Bronchial epithelial cell (primary cell): Measurements from ENCODE around the gene LIX1. TPM values are rescaled to one million over a fixed set of nuclear protein-coding genes. Genes with fewer than 3 reads are reported as not detected.

ENCODE experiments used
- DNase-seq: peaks from one replicate; pipeline ENCODE4 v3.0.0-alpha.2; 2010; ENCODE audit warnings: low read depth
- FAIRE-seq: peaks from 2 replicates; lab custom pipeline; 2011; peaks lifted over from hg19 to GRCh38; lab: Jason Lieb, UNC
- H3K27me3 ChIP-seq: 2 replicates; pipeline ENCODE4 v1.5.1; 2011; ENCODE audit warnings: low read length; ENCODE audit not compliant: control insufficient read depth, insufficient read depth
- H3K36me3 ChIP-seq: 2 replicates; pipeline ENCODE4 v1.5.1; 2011; ENCODE audit warnings: low read length; ENCODE audit not compliant: control insufficient read depth, insufficient read depth
- H3K4me3 ChIP-seq: 2 replicates; pipeline ENCODE4 v1.5.1; 2011; ENCODE audit warnings: mild to moderate bottlenecking, low read depth, low read length, control low read depth
- total RNA-seq: library from RNA; depleted of rRNA; stranded (reverse); fragments of >200 nt; gene quantifications from 2 replicates; pipeline ENCODE4 v1.2.1, GENCODE V29; 2014
- TF ChIP-seq, protein P1 (sequence below): IDR thresholded peaks from 2 replicates; pipeline ENCODE4 v1.5.1; 2011; ENCODE audit warnings: mild to moderate bottlenecking, moderate library complexity, low read length, control low read depth, inconsistent platforms; ENCODE audit not compliant: insufficient read depth, severe bottlenecking

The LIX1 gene
- total RNA-seq, 1 donor from 2014 or later: not detected

DNA sequence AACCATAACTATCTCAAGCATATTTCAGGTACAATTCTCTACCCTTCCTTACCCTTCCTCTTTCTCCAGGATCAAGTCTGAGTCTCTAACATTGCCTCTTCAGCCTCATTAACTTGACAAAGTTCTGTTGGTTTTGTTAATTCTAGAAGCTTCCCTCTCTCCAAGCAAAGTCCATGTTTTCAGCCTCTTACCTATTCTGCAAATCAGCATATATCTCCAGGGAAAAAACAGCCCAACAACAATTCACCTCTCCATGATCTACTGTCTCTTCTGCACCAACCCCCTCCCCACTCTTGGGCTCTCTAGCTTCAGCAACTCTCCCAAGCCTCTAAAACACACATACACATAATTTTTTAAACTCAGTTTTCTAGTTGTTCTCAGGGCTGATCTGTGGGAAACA, 72.2 kb downstream of the LIX1 start:
- FAIRE-seq (no peak), DNase-seq (no peak)
- TF ChIP-seq, protein P1, sequence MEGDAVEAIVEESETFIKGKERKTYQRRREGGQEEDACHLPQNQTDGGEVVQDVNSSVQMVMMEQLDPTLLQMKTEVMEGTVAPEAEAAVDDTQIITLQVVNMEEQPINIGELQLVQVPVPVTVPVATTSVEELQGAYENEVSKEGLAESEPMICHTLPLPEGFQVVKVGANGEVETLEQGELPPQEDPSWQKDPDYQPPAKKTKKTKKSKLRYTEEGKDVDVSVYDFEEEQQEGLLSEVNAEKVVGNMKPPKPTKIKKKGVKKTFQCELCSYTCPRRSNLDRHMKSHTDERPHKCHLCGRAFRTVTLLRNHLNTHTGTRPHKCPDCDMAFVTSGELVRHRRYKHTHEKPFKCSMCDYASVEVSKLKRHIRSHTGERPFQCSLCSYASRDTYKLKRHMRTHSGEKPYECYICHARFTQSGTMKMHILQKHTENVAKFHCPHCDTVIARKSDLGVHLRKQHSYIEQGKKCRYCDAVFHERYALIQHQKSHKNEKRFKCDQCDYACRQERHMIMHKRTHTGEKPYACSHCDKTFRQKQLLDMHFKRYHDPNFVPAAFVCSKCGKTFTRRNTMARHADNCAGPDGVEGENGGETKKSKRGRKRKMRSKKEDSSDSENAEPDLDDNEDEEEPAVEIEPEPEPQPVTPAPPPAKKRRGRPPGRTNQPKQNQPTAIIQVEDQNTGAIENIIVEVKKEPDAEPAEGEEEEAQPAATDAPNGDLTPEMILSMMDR: no peak
- Histone ChIP-seq H3K36me3 (no peaks in the 10 kb centered on the region), H3K4me3 (no peak overlapping the region), H3K27me3 (no peaks in the 10 kb centered on the region)

DNA sequence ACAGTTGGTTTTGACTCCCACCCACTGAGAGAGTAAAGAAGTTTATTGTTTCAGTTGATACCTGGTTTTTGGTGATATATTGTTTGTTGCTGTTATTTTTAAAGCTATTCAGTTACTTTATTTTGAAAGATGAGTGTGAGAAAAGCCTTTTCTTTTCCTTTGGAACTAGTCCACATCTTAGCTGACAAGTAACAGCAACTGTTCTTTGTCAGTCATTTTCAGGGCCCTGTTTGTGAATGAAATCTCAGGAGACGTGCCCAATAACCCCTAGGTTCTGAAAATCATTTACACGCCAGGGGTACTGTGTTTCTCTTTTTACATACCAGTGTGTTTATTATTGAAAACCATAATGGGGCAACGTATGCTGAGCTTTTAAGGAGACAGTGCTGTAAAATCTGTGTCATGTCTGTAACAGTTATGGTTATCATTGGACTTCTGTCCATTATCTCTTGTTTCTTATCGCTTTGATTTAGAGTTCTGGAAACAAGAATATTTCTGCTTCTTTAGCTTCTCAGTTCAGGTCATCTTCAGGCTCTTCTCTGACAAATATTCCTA, 75.0 kb downstream of the LIX1 start:
- H3K36me3 ChIP-seq: no peaks in the 10 kb centered on the region
- H3K4me3 ChIP-seq: no peak overlapping the region
- no peaks in the 10 kb centered on the region for H3K27me3 ChIP-seq
- FAIRE-seq (no peak), DNase-seq (no peak)
- TF ChIP-seq, protein P1: no peak

DNA sequence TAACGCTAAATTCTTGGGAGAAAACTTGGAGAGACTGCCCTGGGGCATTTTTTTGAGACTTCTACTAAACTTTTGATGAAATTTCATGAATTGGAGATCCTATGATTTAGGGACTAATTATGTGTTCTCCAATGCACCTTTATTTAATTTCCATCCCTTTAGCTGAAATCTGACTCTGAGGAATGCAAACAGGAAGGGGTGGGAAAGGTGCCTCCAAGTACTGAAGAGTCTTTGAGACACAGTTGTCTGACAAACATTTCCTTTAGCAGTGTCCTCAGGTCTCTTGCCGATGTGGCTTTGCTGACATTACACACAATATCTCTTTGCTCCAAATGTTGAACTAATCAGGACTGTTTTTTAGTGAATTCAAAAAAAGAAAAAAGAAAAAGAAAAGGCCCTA, 76.9 kb downstream of the LIX1 start:
- DNase-seq (peak; percentile 27), FAIRE-seq (no peak)
- Histone ChIP-seq H3K4me3 (no peak overlapping the region), H3K36me3 (no peaks in the 10 kb centered on the region), H3K27me3 (no peaks in the 10 kb centered on the region)
- TF ChIP-seq, protein P1: no peak

DNA sequence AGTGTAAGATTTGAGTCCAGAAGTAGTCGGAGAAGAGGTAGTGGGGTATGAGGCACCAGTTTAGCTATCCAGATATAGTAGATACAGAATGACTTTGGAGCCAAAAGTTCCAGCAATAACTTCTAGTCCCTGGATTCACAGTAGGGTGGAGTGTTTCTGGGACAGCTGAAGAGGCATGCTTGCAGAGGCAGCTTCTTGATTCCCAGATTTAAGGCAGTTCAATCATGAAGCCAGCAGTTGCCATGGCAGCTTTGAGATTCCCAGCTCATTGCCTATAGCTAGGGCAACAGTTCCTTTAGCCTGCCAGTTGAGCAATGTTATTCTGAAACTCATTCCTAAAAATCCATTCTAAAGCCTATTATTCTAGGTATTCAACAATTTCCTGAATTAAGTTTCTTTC, 79.2 kb downstream of the LIX1 start:
- Histone ChIP-seq H3K36me3 (no peaks in the 10 kb centered on the region), H3K27me3 (no peaks in the 10 kb centered on the region), H3K4me3 (no peak overlapping the region)
- DNase-seq (no peak), FAIRE-seq (no peak)
- TF ChIP-seq, protein P1: no peak

DNA sequence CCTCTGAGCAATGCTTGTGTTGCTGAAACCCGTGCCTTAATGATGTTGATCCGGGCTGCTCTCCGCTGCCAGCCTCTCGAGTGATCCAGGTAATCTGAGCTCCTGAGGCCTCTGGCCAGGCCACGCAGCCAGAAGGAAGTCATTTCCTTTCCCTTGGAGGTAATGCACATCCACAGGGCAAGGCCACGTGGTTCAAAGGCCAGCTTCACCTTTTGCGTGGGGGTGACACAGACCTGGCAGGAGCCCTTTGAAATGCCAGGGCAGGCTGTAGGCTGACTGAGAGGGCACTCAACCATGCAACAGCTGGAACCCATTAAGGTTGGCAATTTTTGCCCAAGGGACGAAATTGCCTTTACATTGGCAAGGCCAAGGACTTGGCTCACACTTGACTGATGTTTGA, 80.4 kb downstream of the LIX1 start:
- Histone ChIP-seq H3K4me3 (no peak overlapping the region), H3K36me3 (no peaks in the 10 kb centered on the region), H3K27me3 (no peaks in the 10 kb centered on the region)
- no peak for DNase-seq
- no peak for FAIRE-seq
- TF ChIP-seq, protein P1: no peak

DNA sequence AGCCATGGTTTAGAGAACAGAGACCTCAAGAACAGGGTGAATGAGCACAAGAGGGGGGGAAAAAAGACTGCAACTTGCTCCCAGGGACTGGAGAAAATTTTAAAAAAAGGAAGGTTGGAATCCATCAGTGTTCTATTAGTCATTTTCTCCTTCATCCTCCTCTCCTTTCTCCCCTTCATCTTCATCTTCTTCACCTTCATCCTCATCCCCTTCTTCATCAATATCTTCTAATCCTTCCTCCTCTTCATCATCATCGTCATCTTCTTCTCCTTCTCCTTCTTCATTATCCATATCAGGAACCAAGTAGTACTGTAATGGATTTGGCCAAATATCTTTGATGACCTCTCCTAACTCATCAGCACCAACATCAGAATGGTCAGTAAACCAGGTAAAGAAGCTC, 86.1 kb downstream of the LIX1 start:
- DNase-seq (no peak), FAIRE-seq (no peak)
- no peaks in the 10 kb centered on the region for H3K36me3 ChIP-seq
- H3K4me3 ChIP-seq: no peak overlapping the region
- no peaks in the 10 kb centered on the region for H3K27me3 ChIP-seq
- TF ChIP-seq, protein P1: no peak
